HG03159 (cell line): Measurements from ENCODE around the gene AMMECR1L.
"Not testable (repeated sequence)": the region's sequence is repeated elsewhere in the genome, so short reads cannot be mapped to it uniquely, and the experiment has no call there.

Source experiments
- ATAC-seq: cut with Tn5 transposase; IDR thresholded peaks from one replicate; pipeline ENCODE4 v1.9.1; 2021; ENCODE audit warnings: mild to moderate bottlenecking, moderate library complexity; ENCODE audit not compliant: unreplicated experiment

The AMMECR1L gene

GRCh38 chr2:127885780-127886592 is at the start of gene AMMECR1L:
TSS of gene AMMECR1L (minus strand) at chr2:127885956. CDS start at chr2:127874234, 11,722 bp downstream.
- peak; percentile 90 for ATAC-seq

- ATAC-seq: no peak
These were observed 49.6 kb upstream of the AMMECR1L start for GRCh38 chr2:127935337-127935736.

- ATAC-seq: no peak
These were observed 46.6 kb upstream of the AMMECR1L start for GRCh38 chr2:127932199-127932876.

GRCh38 chr2:127929449-127929848 is 43.7 kb upstream of the AMMECR1L start:
- no peak for ATAC-seq

- ATAC-seq: no peak
These were observed 41.6 kb upstream of the AMMECR1L start for GRCh38 chr2:127927384-127927783.

- no peak for ATAC-seq
These were observed 32.2 kb upstream of the AMMECR1L start for GRCh38 chr2:127917916-127918315.

- ATAC-seq: no peak
These were observed 28.2 kb upstream of the AMMECR1L start for GRCh38 chr2:127913808-127914457.

- no peak for ATAC-seq
These were observed 26.0 kb upstream of the AMMECR1L start for GRCh38 chr2:127911737-127912136.

- no peak for ATAC-seq
These were observed 24.7 kb upstream of the AMMECR1L start for GRCh38 chr2:127910415-127910814.

- no peak for ATAC-seq
These were observed 23.3 kb upstream of the AMMECR1L start for GRCh38 chr2:127909019-127909418.

GRCh38 chr2:127907733-127908400 is 22.1 kb upstream of the AMMECR1L start:
- ATAC-seq: not testable (repeated sequence)

GRCh38 chr2:127906206-127906926 is 20.6 kb upstream of the AMMECR1L start:
- no peak for ATAC-seq

GRCh38 chr2:127901339-127902056 is 15.7 kb upstream of the AMMECR1L start:
- no peak for ATAC-seq

- no peak for ATAC-seq
These were observed 11.9 kb upstream of the AMMECR1L start for GRCh38 chr2:127897531-127898211.

- ATAC-seq: no peak
These were observed 7.7 kb upstream of the AMMECR1L start for GRCh38 chr2:127893494-127893893.

- no peak for ATAC-seq
These were observed 7.3 kb upstream of the AMMECR1L start for GRCh38 chr2:127893033-127893432.

- no peak for ATAC-seq
These were observed 6.1 kb upstream of the AMMECR1L start for GRCh38 chr2:127891811-127892210.

GRCh38 chr2:127890756-127891155 is 5.0 kb upstream of the AMMECR1L start:
- ATAC-seq: not testable (repeated sequence)

GRCh38 chr2:127888772-127889171 is 3.0 kb upstream of the AMMECR1L start:
- no peak for ATAC-seq
